Gastrocnemius medialis (tissue), 4 donors: ENCODE results near the gene SCGB1D1.

ENCODE experiments used
- POLR2A ChIP-seq, 2 donors: fragments of 450-650 bp; IDR thresholded peaks; one replicate each; pipeline ENCODE4 v1.6.1; 2017; ENCODE audit warnings: antibody characterized with exemption in 2 of 2, mild to moderate bottlenecking in 2 of 2, moderate library complexity in 2 of 2
- TF ChIP-seq, protein P1 (sequence below), 5 experiments: fragments of 450-650 bp in 3 of 5; fragments of 200-600 bp in 2 of 5; sonication (generic) in 2 of 5; IDR thresholded peaks in 4 of 5; conservative IDR thresholded peaks in 1 of 5; 1 replicate in 4 of 5; 2 replicates in 1 of 5; pipeline ENCODE4 v1.5.1; 2016 to 2019; ENCODE audit warnings: antibody characterized with exemption in 5 of 5, mild to moderate bottlenecking in 3 of 5, moderate library complexity in 3 of 5

DNA sequence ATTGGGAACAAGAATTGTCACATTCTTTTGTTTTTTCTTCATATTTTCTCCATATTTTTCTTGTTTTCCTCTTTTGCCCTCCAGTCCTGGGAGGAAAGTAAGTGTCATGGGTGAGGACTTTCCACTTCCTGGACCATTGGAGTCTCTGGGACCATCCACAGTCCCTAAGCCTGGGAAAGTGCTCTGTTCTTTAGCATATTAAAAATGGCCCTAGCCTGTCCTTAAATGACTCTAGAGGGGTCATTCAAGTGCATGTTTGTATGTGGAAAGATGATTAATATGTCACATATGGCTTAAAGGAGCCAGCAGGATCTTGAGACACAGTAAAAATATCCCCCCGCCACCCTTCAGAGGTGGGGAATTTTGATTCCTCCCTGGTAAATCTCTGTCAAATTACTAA, 20.1 kb upstream of the SCGB1D1 start:
- TF ChIP-seq, protein P1, sequence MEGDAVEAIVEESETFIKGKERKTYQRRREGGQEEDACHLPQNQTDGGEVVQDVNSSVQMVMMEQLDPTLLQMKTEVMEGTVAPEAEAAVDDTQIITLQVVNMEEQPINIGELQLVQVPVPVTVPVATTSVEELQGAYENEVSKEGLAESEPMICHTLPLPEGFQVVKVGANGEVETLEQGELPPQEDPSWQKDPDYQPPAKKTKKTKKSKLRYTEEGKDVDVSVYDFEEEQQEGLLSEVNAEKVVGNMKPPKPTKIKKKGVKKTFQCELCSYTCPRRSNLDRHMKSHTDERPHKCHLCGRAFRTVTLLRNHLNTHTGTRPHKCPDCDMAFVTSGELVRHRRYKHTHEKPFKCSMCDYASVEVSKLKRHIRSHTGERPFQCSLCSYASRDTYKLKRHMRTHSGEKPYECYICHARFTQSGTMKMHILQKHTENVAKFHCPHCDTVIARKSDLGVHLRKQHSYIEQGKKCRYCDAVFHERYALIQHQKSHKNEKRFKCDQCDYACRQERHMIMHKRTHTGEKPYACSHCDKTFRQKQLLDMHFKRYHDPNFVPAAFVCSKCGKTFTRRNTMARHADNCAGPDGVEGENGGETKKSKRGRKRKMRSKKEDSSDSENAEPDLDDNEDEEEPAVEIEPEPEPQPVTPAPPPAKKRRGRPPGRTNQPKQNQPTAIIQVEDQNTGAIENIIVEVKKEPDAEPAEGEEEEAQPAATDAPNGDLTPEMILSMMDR (IDR thresholded peaks at IDR 0.05 in 4 of 5, conservative IDR thresholded peaks at IDR 0.05 in 1 of 5) = no peak
- TF ChIP-seq POLR2A (IDR thresholded peaks at IDR 0.05) = no peak
